Stimulated activated CD4-positive, alpha-beta T cell treated with anti-CD3 and anti-CD28 coated beads, Interleukin-15, amount 100 ng/mL, for 48 hours (primary cell): ENCODE measurements around the gene STPG3.

ENCODE experiments used
- DNase-seq, 2 donors: peaks; one replicate each; pipeline ENCODE4 v3.0.0-alpha.2; 2020; ENCODE audit warnings: low read depth in 2 of 2

The STPG3 gene

DNA sequence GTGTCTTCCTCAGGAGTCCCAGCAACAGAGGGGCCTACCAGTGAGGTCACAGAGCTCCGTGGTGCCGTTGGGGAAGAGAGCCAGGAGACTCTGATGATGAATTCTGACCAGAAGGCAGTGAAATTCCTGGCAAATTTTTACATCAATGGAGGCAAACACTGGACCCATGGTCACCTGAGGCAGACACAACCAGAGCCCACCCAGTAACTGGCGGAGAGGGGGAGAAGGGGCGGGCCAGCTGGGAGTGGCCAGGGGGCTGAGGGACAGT lies at the start of gene STPG3:
TSS of gene STPG3 (plus strand) at position 93 of the 268 bp plus-strand sequence. CDS start at position 94, 1 bp downstream.
- no peak for DNase-seq

GRCh38 chr9:137202966-137203365 lies 48.1 kb upstream of the STPG3 start:
- DNase-seq, result no peak

DNA sequence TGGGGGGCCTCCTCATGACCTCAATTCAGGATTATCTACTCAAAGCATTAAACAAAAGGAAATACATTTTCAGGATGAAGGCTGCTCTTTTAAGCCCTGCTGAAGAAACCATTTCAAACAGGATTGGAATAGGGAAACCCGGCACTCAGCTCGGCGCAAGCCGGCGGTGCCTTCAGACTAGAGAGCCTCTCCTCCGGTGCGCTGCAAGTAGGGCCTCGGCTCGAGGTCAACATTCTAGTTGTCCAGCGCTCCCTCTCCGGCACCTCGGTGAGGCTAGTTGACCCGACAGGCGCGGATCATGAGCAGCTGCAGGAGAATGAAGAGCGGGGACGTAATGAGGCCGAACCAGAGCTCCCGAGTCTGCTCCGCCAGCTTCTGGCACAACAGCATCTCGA lies 46.4 kb upstream of the STPG3 start:
- no peak for DNase-seq

DNA sequence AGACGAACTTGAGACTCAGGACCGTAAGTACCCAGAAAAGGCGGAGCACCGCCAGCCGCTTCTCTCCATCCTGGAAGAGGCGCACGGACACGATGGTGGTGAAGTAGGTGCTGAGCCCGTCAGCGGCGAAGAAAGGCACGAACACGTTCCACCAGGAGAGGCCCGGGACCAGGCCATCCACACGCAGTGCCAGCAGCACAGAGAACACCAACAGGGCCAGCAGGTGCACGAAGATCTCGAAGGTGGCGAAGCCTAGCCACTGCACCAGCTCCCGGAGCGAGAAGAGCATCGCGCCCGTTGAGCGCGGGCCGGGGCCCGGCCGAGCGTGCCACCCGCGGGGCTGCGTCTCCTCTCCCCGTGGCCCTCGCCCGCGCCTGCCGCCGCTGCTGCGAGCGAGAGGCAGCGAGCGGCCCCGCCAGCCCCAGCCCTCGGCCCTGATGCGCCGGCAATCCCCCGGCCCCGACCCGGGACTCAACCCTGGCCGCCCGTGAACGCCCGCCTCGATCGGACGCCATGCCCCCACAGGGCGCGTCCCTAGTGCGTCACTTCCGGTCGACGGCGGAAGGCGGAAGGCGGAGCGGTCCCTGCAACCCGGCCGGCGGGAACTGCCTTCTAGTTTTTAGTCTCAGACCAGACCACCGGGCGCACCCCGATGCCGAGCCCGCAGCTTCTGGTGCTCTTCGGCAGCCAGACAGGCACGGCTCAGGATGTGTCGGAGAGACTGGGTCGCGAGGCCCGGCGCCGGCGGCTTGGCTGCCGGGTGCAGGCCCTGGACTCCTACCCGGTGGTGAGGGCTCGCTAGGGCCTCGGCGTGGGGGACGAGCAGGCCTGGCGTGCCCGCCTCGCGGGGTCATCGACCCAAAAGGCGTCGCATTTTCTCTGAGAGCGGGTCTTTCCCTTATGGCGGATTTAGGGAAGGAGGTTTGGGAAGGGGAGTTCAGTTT lies 45.7 kb upstream of the STPG3 start, which contains the start of the genes NDOR1 and TMEM203:
TSS of gene NDOR1 (plus strand) at position 575 of the 944 bp plus-strand sequence. CDS start at position 653, 78 bp downstream.
TSS of gene TMEM203 (minus strand) at position 523 of the 944 bp plus-strand sequence. CDS start at position 289, 234 bp downstream.
- DNase-seq, result peak; percentile 87 to 93

DNA sequence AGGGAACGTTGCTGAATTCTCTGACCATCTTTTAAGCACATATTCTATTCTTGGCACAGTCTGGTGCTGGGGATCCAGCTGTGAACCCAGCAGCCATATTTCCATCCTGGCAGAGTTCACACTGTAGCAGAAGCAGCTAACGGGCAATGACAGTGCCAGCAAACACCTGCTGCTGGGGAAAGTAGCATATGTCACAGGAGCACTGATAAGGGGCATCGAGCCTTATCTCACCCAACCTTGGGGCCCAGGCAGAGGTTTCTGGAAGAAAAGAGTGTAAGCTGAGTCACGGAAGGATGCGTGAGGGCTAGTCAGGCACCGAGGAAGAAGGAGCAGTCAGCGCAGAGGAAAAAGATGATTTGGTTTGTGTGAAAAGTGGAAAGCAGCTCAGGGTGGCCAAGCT lies 44.5 kb upstream of the STPG3 start:
- DNase-seq, result no peak

GRCh38 chr9:137211532-137211931 lies 39.6 kb upstream of the STPG3 start:
- no peak for DNase-seq

- DNase-seq, result no peak
Measured at GRCh38 chr9:137212520-137212919, 38.6 kb upstream of the STPG3 start.

DNA sequence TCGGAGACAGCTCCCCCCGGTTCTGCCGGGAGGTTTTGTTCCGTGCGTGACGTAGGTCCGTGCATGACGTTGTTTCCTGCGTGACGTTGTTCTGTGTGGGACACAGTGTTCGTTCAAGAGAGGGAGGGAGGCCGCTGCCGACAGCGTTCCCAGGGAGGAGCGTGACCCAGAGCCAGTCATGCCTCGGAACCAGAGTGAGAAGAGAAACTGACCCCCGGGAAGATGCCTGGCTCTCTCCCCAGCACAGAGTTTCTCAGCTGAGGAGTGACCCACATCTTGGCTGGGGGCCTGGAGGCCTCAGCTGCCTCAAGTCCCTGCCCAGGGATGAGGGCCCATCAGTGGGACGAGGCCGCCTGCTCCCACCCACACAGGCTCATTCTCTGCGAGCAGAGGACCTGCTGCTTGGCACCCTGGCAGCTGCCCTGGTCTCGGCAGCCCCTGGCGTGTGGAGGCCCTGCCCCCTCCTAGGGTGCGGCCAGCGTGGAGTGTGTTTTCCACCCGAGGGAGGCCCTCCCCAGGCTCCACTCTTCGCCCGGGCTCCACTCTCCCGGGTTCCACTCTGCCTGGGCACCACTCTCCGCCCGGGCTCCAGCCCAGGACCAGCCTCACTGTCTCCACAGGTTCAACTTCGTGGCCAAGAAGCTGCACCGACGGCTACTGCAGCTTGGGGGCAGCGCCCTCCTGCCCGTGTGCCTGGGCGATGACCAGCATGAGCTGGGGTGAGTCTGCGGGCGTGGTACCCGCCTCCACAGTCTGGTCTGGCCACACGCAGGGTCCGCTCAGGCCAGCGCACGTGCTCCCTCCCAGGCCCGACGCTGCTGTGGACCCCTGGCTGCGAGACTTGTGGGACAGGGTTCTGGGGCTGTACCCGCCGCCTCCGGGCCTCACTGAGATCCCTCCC lies 37.7 kb upstream of the STPG3 start:
- DNase-seq, result no peak

- DNase-seq, result no peak
Measured at GRCh38 chr9:137214620-137215019, 36.5 kb upstream of the STPG3 start.

- DNase-seq, result no peak
Measured at GRCh38 chr9:137215196-137215986, 35.7 kb upstream of the STPG3 start.

DNA sequence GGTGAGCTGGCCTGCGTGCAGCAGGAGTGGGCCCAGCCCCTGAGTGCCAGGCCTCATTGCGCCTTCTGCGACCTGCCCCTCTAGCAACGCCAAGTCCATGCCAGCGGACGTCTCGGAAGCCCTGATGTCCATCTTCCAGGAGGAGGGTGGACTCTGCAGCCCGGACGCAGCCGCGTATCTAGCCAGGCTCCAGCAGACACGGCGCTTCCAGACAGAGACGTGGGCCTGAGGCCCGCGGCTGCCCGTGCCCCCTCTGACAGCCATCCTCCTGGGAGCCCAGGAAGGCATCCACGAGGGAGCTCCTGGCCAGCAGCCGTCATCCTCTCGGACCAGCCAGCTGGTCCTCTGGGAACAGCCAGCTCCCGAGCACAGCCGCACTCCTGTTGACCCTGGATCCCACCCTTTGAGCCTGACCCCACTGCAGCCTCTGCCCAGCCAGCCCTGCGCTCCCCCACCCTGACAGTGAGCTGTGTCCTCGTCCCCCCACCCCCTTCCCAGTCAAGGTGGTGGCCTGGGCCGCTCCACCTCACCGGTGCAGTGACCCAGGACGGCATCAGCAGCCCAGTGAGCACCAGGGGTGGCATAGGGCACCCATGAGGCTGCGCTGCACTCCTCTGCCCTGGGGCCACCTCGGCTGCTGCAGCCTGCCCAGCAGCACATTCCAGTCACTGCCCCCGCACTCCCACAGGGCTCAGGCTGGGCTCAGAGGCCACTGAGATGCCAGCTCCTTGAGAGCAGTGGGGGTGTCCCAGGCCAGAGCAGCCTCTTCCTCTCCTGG lies 34.7 kb upstream of the STPG3 start:
- no peak for DNase-seq

GRCh38 chr9:137217276-137218211 lies 33.5 kb upstream of the STPG3 start:
- DNase-seq, result no peak

DNA sequence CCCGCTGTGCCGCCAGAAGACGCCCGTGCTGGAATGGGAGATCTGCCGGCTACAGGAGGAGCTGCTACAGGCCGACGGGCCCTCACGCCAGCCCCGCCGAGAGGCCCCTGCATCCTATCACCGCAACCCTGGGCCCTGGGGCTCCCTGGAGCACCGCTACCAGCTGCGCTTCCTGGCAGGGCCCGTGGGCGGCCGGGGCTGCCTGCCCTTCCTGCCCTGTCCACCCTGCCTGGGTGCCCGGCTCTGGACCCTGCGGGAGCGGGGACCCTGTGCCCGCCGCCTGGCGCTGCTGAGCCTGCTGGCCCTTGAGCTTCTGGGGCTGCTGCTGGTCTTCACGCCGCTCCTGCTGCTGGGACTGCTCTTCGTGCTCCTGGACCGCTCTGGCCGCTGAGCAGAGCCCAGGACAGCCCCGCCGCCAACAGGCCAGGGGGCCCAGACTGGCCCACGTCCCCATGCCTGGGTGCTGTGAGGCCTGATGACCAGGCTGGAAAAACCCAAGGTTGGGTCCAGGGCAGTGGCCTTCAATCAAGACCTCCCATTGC lies 32.8 kb upstream of the STPG3 start:
- no peak for DNase-seq

- DNase-seq, result no peak
Measured at GRCh38 chr9:137218754-137219271, 32.3 kb upstream of the STPG3 start.

GRCh38 chr9:137219757-137220316 lies 31.2 kb upstream of the STPG3 start:
- DNase-seq, result no peak

DNA sequence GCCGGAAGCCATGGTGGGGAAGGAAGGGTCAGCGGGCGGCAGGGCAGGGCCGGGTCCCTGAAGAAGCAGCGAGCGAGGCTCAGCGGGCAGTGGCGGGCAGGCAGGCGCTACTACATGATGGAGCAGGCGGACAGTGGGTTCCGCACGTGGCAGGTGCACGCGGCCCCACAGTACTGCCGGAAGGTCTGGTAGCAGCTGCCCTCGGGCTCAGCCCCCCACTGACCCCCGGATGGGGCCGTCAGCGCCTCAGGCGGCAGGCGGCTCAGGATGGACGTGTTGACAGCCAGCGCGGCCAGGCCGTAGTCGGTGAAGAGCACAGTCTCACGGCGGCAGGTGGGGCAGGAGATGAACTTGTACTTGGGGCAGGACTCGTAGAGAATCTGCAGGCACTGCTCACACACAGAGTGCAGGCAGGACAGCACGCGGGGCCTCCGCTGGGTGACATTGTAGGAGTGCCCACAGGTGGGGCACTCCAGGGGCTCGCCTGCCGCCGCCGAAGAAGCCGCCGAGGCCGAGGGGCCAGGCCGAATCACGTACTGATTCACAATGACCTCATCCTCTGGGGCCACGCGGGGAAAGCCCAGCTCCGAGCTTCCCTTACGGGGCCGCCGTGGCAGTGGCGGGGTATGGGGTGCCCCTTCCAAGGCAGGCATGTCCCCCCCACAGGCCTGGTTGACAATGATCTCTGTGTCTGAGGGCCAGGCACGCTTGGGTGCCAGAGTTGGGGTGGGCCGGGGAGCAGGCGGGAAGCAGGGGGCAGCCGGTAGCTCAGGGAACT lies 30.6 kb upstream of the STPG3 start:
- DNase-seq, result no peak

- DNase-seq, result no peak
Measured at GRCh38 chr9:137221095-137221505, 30.0 kb upstream of the STPG3 start.

GRCh38 chr9:137221506-137222111 lies 29.5 kb upstream of the STPG3 start:
- no peak for DNase-seq
